Measurements from ENCODE around the gene ZNF557.

ZNF557 gene

GRCh38 chr19:7067716-7068115 lies 1.8 kb upstream of the ZNF557 start:
- peaks cover 19% of the 10 kb centered on the region for H3K79me2 ChIP-seq (ENCODE audit: insufficient read depth, low read length)
- H3K4me3 ChIP-seq (ENCODE audit: low read length, poor library complexity, severe bottlenecking): no peak overlapping the region
- H3K27me3 ChIP-seq (ENCODE audit: insufficient read depth, low read length, poor library complexity, severe bottlenecking): no peaks in the 10 kb centered on the region
- H3K9me2 ChIP-seq (replicated peaks; ENCODE audit: low read depth, low read length): no peaks in the 10 kb centered on the region
- H3K36me3 ChIP-seq (ENCODE audit: insufficient read depth, low read length): peaks cover 7% of the 10 kb centered on the region; the same call in 1 of the 2 replicates
- TF ChIP-seq CTCF (conservative IDR thresholded peaks at IDR 0.05; ENCODE audit: low read length) (no peak), EZH2phosphoT487 (IDR thresholded peaks at IDR 0.05; ENCODE audit: borderline replicate concordance) (no peak)
- peaks cover 18% of the 10 kb centered on the region for H4K20me1 ChIP-seq (ENCODE audit: insufficient read depth, low read length, poor library complexity, severe bottlenecking)
- peaks cover 10% of the 10 kb centered on the region for H3K4me1 ChIP-seq (ENCODE audit: insufficient read depth, low read length, poor library complexity, severe bottlenecking)
- H3K9ac ChIP-seq (ENCODE audit: low read depth, low read length, poor library complexity, severe bottlenecking): no peak overlapping the region
- H3K4me2 ChIP-seq (ENCODE audit: low read depth, low read length, poor library complexity, severe bottlenecking): no peak overlapping the region
- no peak overlapping the region for H2AFZ ChIP-seq (ENCODE audit: low read length)
- H3K9me3 ChIP-seq (ENCODE audit: insufficient read depth, low read depth, low read length): no peaks in the 10 kb centered on the region
- no peaks in the 10 kb centered on the region; the same call in 1 of the 2 replicates for H3F3A ChIP-seq (ENCODE audit: low read depth)

- Histone ChIP-seq H3K9me3 (ENCODE audit: insufficient read depth, low read depth, low read length) (no peaks in the 10 kb centered on the region), H3K79me2 (ENCODE audit: insufficient read depth, low read length) (peaks cover 19% of the 10 kb centered on the region), H3K4me2 (ENCODE audit: low read depth, low read length, poor library complexity, severe bottlenecking) (peak overlapping the region; percentile 54), H3K27me3 (ENCODE audit: insufficient read depth, low read length, poor library complexity, severe bottlenecking) (no peaks in the 10 kb centered on the region), H3K4me1 (ENCODE audit: insufficient read depth, low read length, poor library complexity, severe bottlenecking) (peaks cover 10% of the 10 kb centered on the region), H3K9me2 (replicated peaks; ENCODE audit: low read depth, low read length) (no peaks in the 10 kb centered on the region), H3K36me3 (ENCODE audit: insufficient read depth, low read length) (peaks cover 10% of the 10 kb centered on the region; the same call in 1 of the 2 replicates), H4K20me1 (ENCODE audit: insufficient read depth, low read length, poor library complexity, severe bottlenecking) (peaks cover 18% of the 10 kb centered on the region), H3F3A (ENCODE audit: low read depth) (no peaks in the 10 kb centered on the region; the same call in 1 of the 2 replicates), H2AFZ (ENCODE audit: low read length) (peak overlapping the region; percentile 74), H3K9ac (ENCODE audit: low read depth, low read length, poor library complexity, severe bottlenecking) (no peak overlapping the region), H3K4me3 (ENCODE audit: low read length, poor library complexity, severe bottlenecking) (peak overlapping the region; percentile 50)
- TF ChIP-seq CTCF (conservative IDR thresholded peaks at IDR 0.05; ENCODE audit: low read length) (no peak), EZH2phosphoT487 (IDR thresholded peaks at IDR 0.05; ENCODE audit: borderline replicate concordance) (no peak)
Observed at GRCh38 chr19:7068599-7068998, 904 bp upstream of the ZNF557 start.

GRCh38 chr19:7069904-7070226 lies 362 bp downstream of the ZNF557 start:
- Histone ChIP-seq H2AFZ (ENCODE audit: low read length) (peak overlapping the region; percentile 88), H3K9me3 (ENCODE audit: insufficient read depth, low read depth, low read length) (no peaks in the 10 kb centered on the region)

More at GRCh38 chr19:7069904-7070226, 362 bp downstream of the ZNF557 start:
- no peaks in the 10 kb centered on the region for H3K27me3 ChIP-seq (ENCODE audit: insufficient read depth, low read length, poor library complexity, severe bottlenecking)
- TF ChIP-seq EZH2phosphoT487 (IDR thresholded peaks at IDR 0.05; ENCODE audit: borderline replicate concordance) (no peak), CTCF (conservative IDR thresholded peaks at IDR 0.05; ENCODE audit: low read length) (no peak)
- H3K9me2 ChIP-seq (replicated peaks; ENCODE audit: low read depth, low read length): no peaks in the 10 kb centered on the region
- peak overlapping the region; percentile 80 for H3K9ac ChIP-seq (ENCODE audit: low read depth, low read length, poor library complexity, severe bottlenecking)
- peaks cover 10% of the 10 kb centered on the region for H3K4me1 ChIP-seq (ENCODE audit: insufficient read depth, low read length, poor library complexity, severe bottlenecking)
- H3K4me2 ChIP-seq (ENCODE audit: low read depth, low read length, poor library complexity, severe bottlenecking): peak overlapping the region; percentile 97
- peaks cover 18% of the 10 kb centered on the region for H4K20me1 ChIP-seq (ENCODE audit: insufficient read depth, low read length, poor library complexity, severe bottlenecking)
- H3K36me3 ChIP-seq (ENCODE audit: insufficient read depth, low read length): peaks cover 16% of the 10 kb centered on the region; the same call in 1 of the 2 replicates
- peaks cover 19% of the 10 kb centered on the region for H3K79me2 ChIP-seq (ENCODE audit: insufficient read depth, low read length)
- no peaks in the 10 kb centered on the region; the same call in 1 of the 2 replicates for H3F3A ChIP-seq (ENCODE audit: low read depth)
- peak overlapping the region; percentile 78 for H3K4me3 ChIP-seq (ENCODE audit: low read length, poor library complexity, severe bottlenecking)

Data from Loucy (cell line).